GM19468 (cell line): ENCODE measurements around the gene PPY.
"Not testable (repeated sequence)": the region's sequence is repeated elsewhere in the genome, so short reads cannot be mapped to it uniquely, and the experiment has no call there.

Experiments
- ATAC-seq: cut with Tn5 transposase; IDR thresholded peaks from one replicate; pipeline ENCODE4 v1.9.1; 2021; ENCODE audit warnings: mild to moderate bottlenecking, moderate library complexity, moderate number of reproducible peaks; ENCODE audit not compliant: unreplicated experiment; ENCODE audit errors: extremely low read depth

The PPY gene

GRCh38 chr17:43935204-43935925 is 6.9 kb downstream of the PPY start:
- ATAC-seq, result no peak

- no peak for ATAC-seq
Measured at GRCh38 chr17:43932923-43933322, 9.4 kb downstream of the PPY start.

- ATAC-seq, result no peak
Measured at GRCh38 chr17:43932357-43932756, 9.9 kb downstream of the PPY start.

GRCh38 chr17:43931062-43931571 is 11.2 kb downstream of the PPY start:
- no peak for ATAC-seq

GRCh38 chr17:43928609-43929008 is 13.7 kb downstream of the PPY start:
- no peak for ATAC-seq

- not testable (repeated sequence) for ATAC-seq
Measured at GRCh38 chr17:43927929-43928328, 14.3 kb downstream of the PPY start.

DNA sequence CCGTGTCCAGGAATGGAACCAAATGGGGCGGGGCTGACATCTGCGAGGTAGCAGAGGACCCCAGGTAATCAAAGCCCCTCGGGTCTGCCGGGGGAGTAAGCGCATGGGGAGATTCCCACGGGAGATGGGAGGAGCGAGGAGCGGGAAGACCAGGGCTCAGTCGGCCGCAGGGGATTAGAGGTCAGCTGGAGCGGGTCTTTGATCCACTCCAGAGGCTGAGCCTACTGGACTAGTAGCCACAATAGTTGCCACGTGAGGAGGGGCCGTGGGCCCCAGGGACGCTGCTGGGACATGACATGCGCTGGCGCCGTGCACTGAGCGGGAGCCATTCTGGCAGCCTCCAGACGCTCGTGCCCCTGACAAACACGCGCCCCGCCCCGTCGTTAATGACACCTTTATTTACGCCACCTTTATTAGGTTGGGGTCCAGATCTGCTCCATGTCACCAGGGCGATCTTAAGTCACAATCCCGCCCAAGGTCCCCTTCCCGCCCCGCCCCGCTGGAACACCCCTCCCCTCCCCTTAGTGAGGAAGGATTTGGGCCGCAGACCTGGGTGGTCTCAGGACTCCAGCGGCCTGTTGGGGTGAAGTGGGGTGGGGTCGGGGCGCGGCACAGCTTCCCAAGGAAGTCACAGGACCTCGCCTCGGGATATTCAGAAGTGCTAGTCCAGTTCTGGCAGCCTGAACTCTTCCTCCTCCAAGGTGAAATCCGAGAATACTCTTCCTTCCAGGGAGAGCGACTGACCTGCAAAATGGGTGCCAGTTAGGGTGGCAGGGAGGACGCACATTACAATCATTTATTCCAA is 15.0 kb downstream of the PPY start:
- no peak for ATAC-seq

GRCh38 chr17:43924558-43924957 is 17.7 kb downstream of the PPY start:
- ATAC-seq, result no peak

GRCh38 chr17:43920500-43921095 is 21.7 kb downstream of the PPY start:
- ATAC-seq, result no peak

DNA sequence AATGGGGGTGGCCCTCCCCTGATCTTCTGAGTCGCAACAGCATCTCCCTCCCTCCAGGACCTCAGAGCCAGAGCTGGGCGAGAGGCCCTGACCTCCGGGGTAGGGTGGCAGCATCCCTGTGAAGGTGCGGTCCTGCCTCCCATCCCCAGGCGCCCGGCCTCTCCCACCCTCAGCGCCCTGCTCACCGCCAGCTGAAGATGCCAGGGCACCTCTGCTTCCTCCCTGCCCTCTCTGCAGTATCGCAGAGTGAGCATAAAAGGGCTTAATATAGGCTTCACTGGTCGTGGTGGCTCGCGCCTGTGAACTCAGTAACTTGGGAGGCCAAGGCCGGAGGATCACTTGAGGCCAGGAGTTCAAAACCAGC is 24.3 kb downstream of the PPY start:
- ATAC-seq, result no peak

GRCh38 chr17:43917348-43918025 is 24.8 kb downstream of the PPY start:
- no peak for ATAC-seq

DNA sequence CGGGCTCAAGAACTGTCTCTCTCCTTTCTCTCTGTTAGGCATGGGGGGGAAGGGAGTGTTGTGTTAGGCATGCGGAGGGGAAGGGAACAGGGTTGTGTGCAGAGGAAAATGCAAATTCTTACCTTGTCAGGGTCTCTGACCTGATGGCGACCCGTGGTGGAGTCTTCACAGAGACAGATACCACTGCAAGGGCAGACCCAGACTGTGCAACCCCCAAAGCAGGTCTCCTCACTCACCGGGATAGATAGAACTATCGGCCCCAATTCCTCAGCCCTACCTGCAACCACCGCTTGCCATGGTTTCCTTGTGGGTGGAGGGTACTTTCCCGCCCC is 25.3 kb downstream of the PPY start:
- no peak for ATAC-seq

- ATAC-seq, result no peak
Measured at GRCh38 chr17:43916385-43916784, 25.9 kb downstream of the PPY start.

DNA sequence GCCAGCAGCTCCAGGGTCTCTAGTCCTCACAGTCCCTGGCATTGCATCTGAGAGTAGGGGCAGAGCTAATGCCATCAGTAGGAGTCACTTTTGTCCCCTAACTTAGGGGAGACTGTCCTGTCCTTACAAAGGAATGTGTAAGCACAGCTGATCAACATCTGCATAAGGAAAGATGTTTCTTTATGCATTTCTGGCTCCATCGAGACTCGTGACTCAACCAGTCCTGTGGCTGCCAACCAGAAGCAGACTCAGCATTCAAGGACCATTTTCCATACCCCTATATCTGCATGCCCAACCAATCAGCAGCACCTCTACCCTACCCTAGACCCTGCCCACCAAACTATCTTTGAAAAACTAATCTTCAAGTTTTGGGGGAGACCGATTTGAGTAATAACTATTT is 26.7 kb downstream of the PPY start:
- no peak for ATAC-seq

DNA sequence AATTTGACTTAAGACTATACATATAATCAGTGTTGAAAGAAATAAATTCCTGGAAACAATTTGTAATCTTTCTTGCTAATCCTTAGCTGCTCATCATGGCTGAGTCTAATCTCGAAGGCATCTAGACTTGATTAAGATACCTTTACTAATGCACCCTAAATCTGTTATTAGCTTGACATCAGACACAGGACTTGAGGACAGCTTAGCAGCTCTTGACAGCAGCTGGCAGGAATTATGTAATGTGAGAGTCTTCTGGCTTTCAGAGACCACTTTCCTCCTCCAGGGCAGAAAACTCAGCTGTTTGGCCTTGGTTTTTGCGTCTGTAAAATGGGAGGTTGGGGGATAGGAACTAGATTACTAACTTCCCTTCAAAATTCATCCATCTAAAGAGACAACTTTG is 27.8 kb downstream of the PPY start:
- ATAC-seq, result no peak

GRCh38 chr17:43913584-43913983 is 28.7 kb downstream of the PPY start:
- no peak for ATAC-seq

DNA sequence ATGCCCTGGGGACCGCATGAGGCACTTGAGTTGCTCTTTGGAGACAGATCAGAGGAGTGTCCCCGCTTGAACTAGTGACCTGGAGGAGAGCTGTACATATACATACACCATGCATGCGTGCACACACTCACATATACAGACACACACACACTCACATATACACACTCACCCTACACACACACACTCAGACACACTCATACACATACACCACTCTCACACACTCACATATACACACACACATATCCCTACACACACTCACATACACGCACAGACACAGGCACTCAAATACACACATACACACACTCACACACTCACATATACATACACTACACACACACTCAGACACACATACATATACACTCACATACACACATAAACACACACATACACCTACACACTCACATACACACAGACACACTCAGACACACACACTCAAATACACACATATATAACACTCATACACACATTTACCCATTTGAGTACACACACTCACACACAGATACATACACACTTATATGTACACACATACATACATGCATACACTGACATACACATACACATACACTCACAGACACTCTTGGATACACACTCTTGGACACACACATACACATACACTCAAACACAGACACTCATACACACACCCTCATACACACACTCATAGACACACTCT is 29.5 kb downstream of the PPY start:
- no peak for ATAC-seq

DNA sequence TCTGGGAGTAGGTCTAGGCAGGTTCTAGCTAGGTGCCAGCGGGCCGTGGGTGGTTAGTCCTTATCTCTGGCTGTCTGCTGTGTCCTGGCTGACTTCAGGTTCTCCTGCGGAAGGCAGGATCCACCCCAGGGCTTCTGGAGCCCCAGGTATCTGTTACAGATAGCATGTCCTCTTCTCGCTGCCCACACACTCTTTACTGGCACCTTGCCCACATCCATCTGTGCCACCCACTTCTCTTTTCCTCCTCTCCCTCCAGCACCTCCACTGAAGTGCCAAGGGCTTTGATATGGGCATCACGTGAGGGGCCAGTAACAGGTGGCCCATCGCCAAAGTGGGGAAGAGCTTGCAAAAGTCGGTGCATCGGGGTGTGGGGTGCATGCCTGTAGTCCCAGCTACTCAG is 30.4 kb downstream of the PPY start:
- ATAC-seq, result no peak

GRCh38 chr17:43909537-43910231 is 32.6 kb downstream of the PPY start:
- ATAC-seq, result no peak
